ENCODE data around the gene LRBA. TPM values are rescaled to one million over a fixed set of nuclear protein-coding genes. Genes with fewer than 3 reads are reported as not detected.
A peak's percentile ranks its signal among the peaks of the same experiment; 100 is the strongest.

LRBA gene
- total and polyA plus RNA-seq, 9 of the 15 experiments (the other 6 are each of a cell fraction or from before 2014, with no cell fraction given): 24.2 to 88.7 (median 59.7) TPM

DNA sequence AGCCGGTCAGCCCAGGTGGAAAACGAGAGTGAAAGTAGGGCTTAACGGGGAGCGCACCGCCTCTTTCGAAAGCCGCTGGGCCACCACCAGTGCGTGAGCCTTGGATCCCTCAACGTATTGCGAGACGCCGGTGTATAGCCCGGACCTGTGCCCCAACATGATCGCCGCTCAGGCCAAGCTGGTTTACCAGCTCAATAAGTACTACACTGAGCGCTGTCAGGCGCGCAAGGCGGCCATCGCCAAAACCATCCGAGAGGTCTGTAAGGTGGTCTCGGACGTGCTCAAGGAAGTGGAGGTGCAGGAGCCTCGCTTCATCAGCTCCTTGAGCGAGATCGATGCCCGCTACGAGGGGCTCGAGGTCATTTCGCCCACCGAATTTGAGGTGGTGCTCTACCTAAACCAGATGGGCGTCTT, 432.2 kb downstream of the LRBA start:
- Histone ChIP-seq H4K20me1 (replicated peaks; ENCODE audit: control insufficient read depth, insufficient read depth, low read length) (no peaks in the 10 kb centered on the region), H3K27ac (ENCODE audit: extremely low read depth, low read depth, low read length) (no peak overlapping the region), H3K36me3 (ENCODE audit: control insufficient read depth, insufficient read depth, low read length) (peaks cover 55% of the 10 kb centered on the region), H3K79me2 (ENCODE audit: control insufficient read depth, insufficient read depth, low read length) (no peaks in the 10 kb centered on the region), H3K9ac (ENCODE audit: insufficient read depth in 1 of 2, low read depth in 2 of 2, low read length in 2 of 2) (no peak overlapping the region), H3K9me1 (ENCODE audit: control insufficient read depth, insufficient read depth, low read length) (no peaks in the 10 kb centered on the region), H3K9me3 (replicated peaks; ENCODE audit: control insufficient read depth, insufficient read depth, low read depth, low read length) (peaks cover 19% of the 10 kb centered on the region), H3K4me2 (ENCODE audit: insufficient read depth, low read length) (no peak overlapping the region), H3K4me3 (no peak overlapping the region), H2AFZ (ENCODE audit: low read depth, low read length) (no peak overlapping the region), H3K27me3 (ENCODE audit: control insufficient read depth in 2 of 2, insufficient read depth in 2 of 2, low read length in 2 of 2) (no peaks in the 10 kb centered on the region), H3K4me1 (replicated peaks in 1 of 2; ENCODE audit: control insufficient read depth in 2 of 2, insufficient read depth in 2 of 2, low read length in 2 of 2) (peaks cover 0 to 5% of the 10 kb centered on the region in 2 experiments; a peak in 1 of 5 replicates)
- no TSS peak for BruUV-seq (replicated peaks)
- WGBS (ENCODE audit: insufficient coverage, low coverage, missing lambda C conversion rate): 97% methylated on average over 32 of the region's 32 CpGs
- no peak for ATAC-seq
- FAIRE-seq: no peak
- ChIA-PET CTCF (ENCODE audit: low intra/inter-chr PET ratio) (no interaction called here), POLR2A (no interaction called here)
- in situ Hi-C loops (cut with MboI) (no loop called here), intact Hi-C loops (cut with micrococcal nuclease) (no loop called here)
- DNase-seq (ENCODE audit: extremely low read depth in 1 of 4, low spot score in 3 of 4): no peak
- TF ChIP-seq, protein P1, sequence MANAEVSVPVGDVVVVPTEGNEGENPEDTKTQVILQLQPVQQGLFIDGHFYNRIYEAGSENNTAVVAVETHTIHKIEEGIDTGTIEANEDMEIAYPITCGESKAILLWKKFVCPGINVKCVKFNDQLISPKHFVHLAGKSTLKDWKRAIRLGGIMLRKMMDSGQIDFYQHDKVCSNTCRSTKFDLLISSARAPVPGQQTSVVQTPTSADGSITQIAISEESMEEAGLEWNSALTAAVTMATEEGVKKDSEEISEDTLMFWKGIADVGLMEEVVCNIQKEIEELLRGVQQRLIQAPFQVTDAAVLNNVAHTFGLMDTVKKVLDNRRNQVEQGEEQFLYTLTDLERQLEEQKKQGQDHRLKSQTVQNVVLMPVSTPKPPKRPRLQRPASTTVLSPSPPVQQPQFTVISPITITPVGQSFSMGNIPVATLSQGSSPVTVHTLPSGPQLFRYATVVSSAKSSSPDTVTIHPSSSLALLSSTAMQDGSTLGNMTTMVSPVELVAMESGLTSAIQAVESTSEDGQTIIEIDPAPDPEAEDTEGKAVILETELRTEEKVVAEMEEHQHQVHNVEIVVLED (CRISPR knock-in tag; IDR thresholded peaks at IDR 0.05): no peak
- TF ChIP-seq, protein P2, sequence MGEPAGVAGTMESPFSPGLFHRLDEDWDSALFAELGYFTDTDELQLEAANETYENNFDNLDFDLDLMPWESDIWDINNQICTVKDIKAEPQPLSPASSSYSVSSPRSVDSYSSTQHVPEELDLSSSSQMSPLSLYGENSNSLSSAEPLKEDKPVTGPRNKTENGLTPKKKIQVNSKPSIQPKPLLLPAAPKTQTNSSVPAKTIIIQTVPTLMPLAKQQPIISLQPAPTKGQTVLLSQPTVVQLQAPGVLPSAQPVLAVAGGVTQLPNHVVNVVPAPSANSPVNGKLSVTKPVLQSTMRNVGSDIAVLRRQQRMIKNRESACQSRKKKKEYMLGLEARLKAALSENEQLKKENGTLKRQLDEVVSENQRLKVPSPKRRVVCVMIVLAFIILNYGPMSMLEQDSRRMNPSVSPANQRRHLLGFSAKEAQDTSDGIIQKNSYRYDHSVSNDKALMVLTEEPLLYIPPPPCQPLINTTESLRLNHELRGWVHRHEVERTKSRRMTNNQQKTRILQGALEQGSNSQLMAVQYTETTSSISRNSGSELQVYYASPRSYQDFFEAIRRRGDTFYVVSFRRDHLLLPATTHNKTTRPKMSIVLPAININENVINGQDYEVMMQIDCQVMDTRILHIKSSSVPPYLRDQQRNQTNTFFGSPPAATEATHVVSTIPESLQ (CRISPR knock-in tag; IDR thresholded peaks at IDR 0.05): no peak
- TF ChIP-seq, protein P3, sequence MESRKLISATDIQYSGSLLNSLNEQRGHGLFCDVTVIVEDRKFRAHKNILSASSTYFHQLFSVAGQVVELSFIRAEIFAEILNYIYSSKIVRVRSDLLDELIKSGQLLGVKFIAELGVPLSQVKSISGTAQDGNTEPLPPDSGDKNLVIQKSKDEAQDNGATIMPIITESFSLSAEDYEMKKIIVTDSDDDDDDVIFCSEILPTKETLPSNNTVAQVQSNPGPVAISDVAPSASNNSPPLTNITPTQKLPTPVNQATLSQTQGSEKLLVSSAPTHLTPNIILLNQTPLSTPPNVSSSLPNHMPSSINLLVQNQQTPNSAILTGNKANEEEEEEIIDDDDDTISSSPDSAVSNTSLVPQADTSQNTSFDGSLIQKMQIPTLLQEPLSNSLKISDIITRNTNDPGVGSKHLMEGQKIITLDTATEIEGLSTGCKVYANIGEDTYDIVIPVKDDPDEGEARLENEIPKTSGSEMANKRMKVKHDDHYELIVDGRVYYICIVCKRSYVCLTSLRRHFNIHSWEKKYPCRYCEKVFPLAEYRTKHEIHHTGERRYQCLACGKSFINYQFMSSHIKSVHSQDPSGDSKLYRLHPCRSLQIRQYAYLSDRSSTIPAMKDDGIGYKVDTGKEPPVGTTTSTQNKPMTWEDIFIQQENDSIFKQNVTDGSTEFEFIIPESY (CRISPR knock-in tag; IDR thresholded peaks at IDR 0.05): peak; percentile 61; the same call in 1 of the 2 replicates
- no peak for TF ChIP-seq MYC (IDR thresholded peaks at IDR 0.05; ENCODE audit: low read depth, low read length)
- TF ChIP-seq MYC (CRISPR knock-in tag; IDR thresholded peaks at IDR 0.05; ENCODE audit: borderline replicate concordance, low read depth): no peak
- TF ChIP-seq, protein P4, sequence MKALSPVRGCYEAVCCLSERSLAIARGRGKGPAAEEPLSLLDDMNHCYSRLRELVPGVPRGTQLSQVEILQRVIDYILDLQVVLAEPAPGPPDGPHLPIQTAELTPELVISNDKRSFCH (CRISPR knock-in tag; IDR thresholded peaks at IDR 0.05): no peak
- TF ChIP-seq, protein P4 (tag; IDR thresholded peaks at IDR 0.05): no peak
- no peak for TF ChIP-seq NFIC (IDR thresholded peaks at IDR 0.05)
- TF ChIP-seq, protein P5, sequence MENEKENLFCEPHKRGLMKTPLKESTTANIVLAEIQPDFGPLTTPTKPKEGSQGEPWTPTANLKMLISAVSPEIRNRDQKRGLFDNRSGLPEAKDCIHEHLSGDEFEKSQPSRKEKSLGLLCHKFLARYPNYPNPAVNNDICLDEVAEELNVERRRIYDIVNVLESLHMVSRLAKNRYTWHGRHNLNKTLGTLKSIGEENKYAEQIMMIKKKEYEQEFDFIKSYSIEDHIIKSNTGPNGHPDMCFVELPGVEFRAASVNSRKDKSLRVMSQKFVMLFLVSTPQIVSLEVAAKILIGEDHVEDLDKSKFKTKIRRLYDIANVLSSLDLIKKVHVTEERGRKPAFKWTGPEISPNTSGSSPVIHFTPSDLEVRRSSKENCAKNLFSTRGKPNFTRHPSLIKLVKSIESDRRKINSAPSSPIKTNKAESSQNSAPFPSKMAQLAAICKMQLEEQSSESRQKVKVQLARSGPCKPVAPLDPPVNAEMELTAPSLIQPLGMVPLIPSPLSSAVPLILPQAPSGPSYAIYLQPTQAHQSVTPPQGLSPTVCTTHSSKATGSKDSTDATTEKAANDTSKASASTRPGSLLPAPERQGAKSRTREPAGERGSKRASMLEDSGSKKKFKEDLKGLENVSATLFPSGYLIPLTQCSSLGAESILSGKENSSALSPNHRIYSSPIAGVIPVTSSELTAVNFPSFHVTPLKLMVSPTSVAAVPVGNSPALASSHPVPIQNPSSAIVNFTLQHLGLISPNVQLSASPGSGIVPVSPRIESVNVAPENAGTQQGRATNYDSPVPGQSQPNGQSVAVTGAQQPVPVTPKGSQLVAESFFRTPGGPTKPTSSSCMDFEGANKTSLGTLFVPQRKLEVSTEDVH (IDR thresholded peaks at IDR 0.05; ENCODE audit: low read depth, partially characterized antibody): no peak
- TF ChIP-seq, protein P6, sequence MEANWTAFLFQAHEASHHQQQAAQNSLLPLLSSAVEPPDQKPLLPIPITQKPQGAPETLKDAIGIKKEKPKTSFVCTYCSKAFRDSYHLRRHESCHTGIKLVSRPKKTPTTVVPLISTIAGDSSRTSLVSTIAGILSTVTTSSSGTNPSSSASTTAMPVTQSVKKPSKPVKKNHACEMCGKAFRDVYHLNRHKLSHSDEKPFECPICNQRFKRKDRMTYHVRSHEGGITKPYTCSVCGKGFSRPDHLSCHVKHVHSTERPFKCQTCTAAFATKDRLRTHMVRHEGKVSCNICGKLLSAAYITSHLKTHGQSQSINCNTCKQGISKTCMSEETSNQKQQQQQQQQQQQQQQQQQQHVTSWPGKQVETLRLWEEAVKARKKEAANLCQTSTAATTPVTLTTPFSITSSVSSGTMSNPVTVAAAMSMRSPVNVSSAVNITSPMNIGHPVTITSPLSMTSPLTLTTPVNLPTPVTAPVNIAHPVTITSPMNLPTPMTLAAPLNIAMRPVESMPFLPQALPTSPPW (CRISPR knock-in tag; IDR thresholded peaks at IDR 0.05): no peak
- TF ChIP-seq POU5F1 (IDR thresholded peaks at IDR 0.05; ENCODE audit: borderline replicate concordance, low read depth, low read length, partially characterized antibody): no peak

All from K562 (cell line).